Sigmoid colon (tissue), 3 donors: ENCODE measurements around the gene SBSN.

Source experiments
- CTCF ChIP-seq, 4 experiments: fragments of 450-650 bp in 3 of 4; fragments of 200-600 bp in 1 of 4; IDR thresholded peaks; one replicate each; pipeline ENCODE4 v1.5.1; 2016 to 2019; ENCODE audit warnings: antibody characterized with exemption in 4 of 4, mild to moderate bottlenecking in 3 of 4, moderate library complexity in 2 of 4
- POLR2A ChIP-seq, 2 donors: fragments of 450-650 bp; IDR thresholded peaks; one replicate each; pipeline ENCODE4 v1.6.1; 2016; ENCODE audit warnings: antibody characterized with exemption in 2 of 2, mild to moderate bottlenecking in 2 of 2, moderate library complexity in 2 of 2

- no peak for TF ChIP-seq CTCF (IDR thresholded peaks at IDR 0.05)
- no peak for TF ChIP-seq POLR2A (IDR thresholded peaks at IDR 0.05)
Measured at GRCh38 chr19:35525873-35526272, 2.2 kb downstream of the SBSN start.
